H9 (cell line): ENCODE data around the gene DNASE1L2. TPM values are rescaled to one million over a fixed set of nuclear protein-coding genes. Genes with fewer than 3 reads are reported as not detected.

Experiments
- DNase-seq: peaks from one replicate; pipeline ENCODE4 v3.0.0-alpha.2; 2017
- H2AFZ ChIP-seq: one replicate; pipeline ENCODE4 v1.6.1; 2013; ENCODE audit warnings: mild to moderate bottlenecking, low read length, control low read depth, moderate library complexity
- H2AK5ac ChIP-seq: 2 replicates; pipeline ENCODE4 v1.6.1; 2013; ENCODE audit warnings: low read length, control low read depth, mixed read lengths; ENCODE audit not compliant: insufficient read length
- H2BK120ac ChIP-seq: one replicate; pipeline ENCODE4 v1.6.1; 2013; ENCODE audit warnings: low read depth, mild to moderate bottlenecking, low read length, control low read depth, inconsistent platforms; ENCODE audit not compliant: poor library complexity, severe bottlenecking
- H2BK12ac ChIP-seq: 2 replicates; pipeline ENCODE4 v1.6.1; 2013; ENCODE audit warnings: low read length, control low read depth, mixed read lengths, low read depth; ENCODE audit not compliant: insufficient read length
- H2BK15ac ChIP-seq: 2 replicates; pipeline ENCODE4 v1.6.1; 2013; ENCODE audit warnings: low read depth, low read length, control low read depth
- H2BK20ac ChIP-seq: one replicate; pipeline ENCODE4 v1.6.1; 2013; ENCODE audit warnings: low read depth, mild to moderate bottlenecking, low read length, control low read depth, inconsistent platforms; ENCODE audit not compliant: poor library complexity, severe bottlenecking
- H2BK5ac ChIP-seq: 2 replicates; pipeline ENCODE4 v1.6.1; 2013; ENCODE audit warnings: low read length, control low read depth, mixed read lengths; ENCODE audit not compliant: insufficient read length
- H3K14ac ChIP-seq: 2 replicates; pipeline ENCODE4 v1.6.1; 2013; ENCODE audit warnings: low read length, control low read depth; ENCODE audit not compliant: insufficient read depth
- H3K18ac ChIP-seq: 2 replicates; pipeline ENCODE4 v1.6.1; 2013; ENCODE audit warnings: low read depth, mild to moderate bottlenecking, mixed read lengths, low read length, control low read depth; ENCODE audit not compliant: insufficient read length
- H3K23ac ChIP-seq: 2 replicates; pipeline ENCODE4 v1.6.1; 2013; ENCODE audit warnings: low read length, control low read depth, mixed read lengths, low read depth; ENCODE audit not compliant: insufficient read length
- H3K23me2 ChIP-seq: 2 replicates; pipeline ENCODE4 v1.6.1; 2013; ENCODE audit warnings: low read depth, mild to moderate bottlenecking, mixed read lengths, low read length, control low read depth; ENCODE audit not compliant: insufficient read length, poor library complexity, severe bottlenecking
- H3K27ac ChIP-seq: 2 replicates; pipeline ENCODE4 v1.5.1; 2013; ENCODE audit warnings: low read length, control low read depth, mixed read lengths, low read depth; ENCODE audit not compliant: insufficient read length
- H3K27me3 ChIP-seq: 2 replicates; pipeline ENCODE4 v1.6.1; 2013; ENCODE audit warnings: low read length, control low read depth, inconsistent platforms; ENCODE audit not compliant: insufficient read depth
- H3K4ac ChIP-seq: 2 replicates; pipeline ENCODE4 v1.6.1; 2013; ENCODE audit warnings: low read depth, mild to moderate bottlenecking, control low read depth, inconsistent platforms, low read length, moderate library complexity
- H3K4me1 ChIP-seq: 2 replicates; pipeline ENCODE4 v1.6.1; 2013; ENCODE audit warnings: low read length, control low read depth, inconsistent platforms; ENCODE audit not compliant: insufficient read depth
- H3K4me2 ChIP-seq: 2 replicates; pipeline ENCODE4 v1.6.1; 2013; ENCODE audit warnings: low read length, control low read depth, mixed read lengths; ENCODE audit not compliant: insufficient read length, insufficient read depth
- H3K56ac ChIP-seq: 2 replicates; pipeline ENCODE4 v1.6.1; 2013; ENCODE audit warnings: low read depth, mild to moderate bottlenecking, mixed read lengths, low read length, control low read depth; ENCODE audit not compliant: insufficient read length
- H3K79me1 ChIP-seq: 2 replicates; pipeline ENCODE4 v1.6.1; 2013; ENCODE audit warnings: low read depth, mild to moderate bottlenecking, moderate library complexity, low read length, control low read depth, inconsistent platforms; ENCODE audit not compliant: insufficient read depth, poor library complexity, severe bottlenecking
- H3K79me2 ChIP-seq: 2 replicates; pipeline ENCODE4 v1.6.1; 2013; ENCODE audit warnings: low read length, control low read depth, inconsistent platforms; ENCODE audit not compliant: insufficient read depth
- H3K9ac ChIP-seq: 2 replicates; pipeline ENCODE4 v1.6.1; 2013; ENCODE audit warnings: low read length, control low read depth, mixed read lengths; ENCODE audit not compliant: insufficient read length; ENCODE audit errors: extremely low read depth
- H3K9me3 ChIP-seq: one replicate; pipeline ENCODE4 v1.6.1; 2013; ENCODE audit warnings: low read depth, low read length, inconsistent platforms; ENCODE audit not compliant: control insufficient read depth
- H3T11ph ChIP-seq: one replicate; pipeline ENCODE4 v1.6.1; 2013; ENCODE audit warnings: mild to moderate bottlenecking, low read length, control low read depth, inconsistent platforms
- H4K20me1 ChIP-seq: one replicate; pipeline ENCODE4 v1.6.1; 2013; ENCODE audit not compliant: control insufficient read depth, insufficient read length, insufficient read depth
- H4K5ac ChIP-seq: 2 replicates; pipeline ENCODE4 v1.6.1; 2013; ENCODE audit warnings: low read depth, mild to moderate bottlenecking, mixed read lengths, low read length, control low read depth; ENCODE audit not compliant: insufficient read length
- H4K8ac ChIP-seq: replicated peaks from 2 replicates; pipeline ENCODE4 v1.6.1; 2013; ENCODE audit warnings: low read length, control low read depth, mixed read lengths, low read depth; ENCODE audit not compliant: insufficient read length
- H4K91ac ChIP-seq: 2 replicates; pipeline ENCODE4 v1.6.1; 2013; ENCODE audit warnings: low read depth, mild to moderate bottlenecking, moderate library complexity, mixed read lengths, low read length, control low read depth; ENCODE audit not compliant: insufficient read length
- H3K27ac Mint-ChIP-seq, 3 experiments: 2 replicates in 2 of 3; 3 replicates in 1 of 3; pipeline ENCODE4 v1.8.0; 2020 to 2021; ENCODE audit warnings: mixed read lengths in 3 of 3, mild to moderate bottlenecking in 1 of 3, moderate library complexity in 1 of 3
- H3K27me3 Mint-ChIP-seq: 2 replicates; pipeline ENCODE4 v1.8.0; 2021; ENCODE audit warnings: low read depth, mild to moderate bottlenecking, moderate library complexity, mixed read lengths
- H3K36me3 Mint-ChIP-seq, 3 experiments: 2 replicates in 2 of 3; 3 replicates in 1 of 3; pipeline ENCODE4 v1.8.0; 2020 to 2021; ENCODE audit warnings: low read depth in 3 of 3, mixed read lengths in 3 of 3; ENCODE audit not compliant: insufficient read depth in 1 of 3
- H3K4me1 Mint-ChIP-seq, 2 experiments: 2 replicates each; pipeline ENCODE4 v1.8.0; 2020; ENCODE audit warnings: mixed read lengths in 2 of 2
- H3K4me3 Mint-ChIP-seq, 2 experiments: 2 replicates in 1 of 2; 3 replicates in 1 of 2; pipeline ENCODE4 v1.8.0; 2020 to 2021; ENCODE audit warnings: mild to moderate bottlenecking in 2 of 2, mixed read lengths in 2 of 2, moderate library complexity in 1 of 2
- H3K9me3 Mint-ChIP-seq, 2 experiments: 2 replicates in 1 of 2; 3 replicates in 1 of 2; pipeline ENCODE4 v1.8.0; 2020; ENCODE audit warnings: mild to moderate bottlenecking in 2 of 2, mixed read lengths in 2 of 2, moderate library complexity in 1 of 2
- WGBS: extraction: QIAGEN DNeasy Blood & Tissue Kit; methylation state at CpG from one replicate; pipeline ENCODE4 v1.1.7; 2013; ENCODE audit warnings: missing lambda C conversion rate, low lambda C conversion rate, mixed read lengths; ENCODE audit not compliant: insufficient read length; ENCODE audit errors: extremely low coverage; 5-methylcytosine and 5-hydroxymethylcytosine counted together
- total RNA-seq: library from RNA; stranded (reverse); gene quantifications from 2 replicates; pipeline ENCODE4 v1.2.1, GENCODE V29; 2021
- TF ChIP-seq, protein P1 (sequence below): fragments of 200-600 bp; sonication (generic); conservative IDR thresholded peaks from 3 replicates; pipeline ENCODE4 v1.8.0; 2021; ENCODE audit warnings: antibody characterized with exemption, mild to moderate bottlenecking

DNASE1L2 gene
- total RNA-seq, 1 experiment from 2014 or later = 2.5 TPM

DNA sequence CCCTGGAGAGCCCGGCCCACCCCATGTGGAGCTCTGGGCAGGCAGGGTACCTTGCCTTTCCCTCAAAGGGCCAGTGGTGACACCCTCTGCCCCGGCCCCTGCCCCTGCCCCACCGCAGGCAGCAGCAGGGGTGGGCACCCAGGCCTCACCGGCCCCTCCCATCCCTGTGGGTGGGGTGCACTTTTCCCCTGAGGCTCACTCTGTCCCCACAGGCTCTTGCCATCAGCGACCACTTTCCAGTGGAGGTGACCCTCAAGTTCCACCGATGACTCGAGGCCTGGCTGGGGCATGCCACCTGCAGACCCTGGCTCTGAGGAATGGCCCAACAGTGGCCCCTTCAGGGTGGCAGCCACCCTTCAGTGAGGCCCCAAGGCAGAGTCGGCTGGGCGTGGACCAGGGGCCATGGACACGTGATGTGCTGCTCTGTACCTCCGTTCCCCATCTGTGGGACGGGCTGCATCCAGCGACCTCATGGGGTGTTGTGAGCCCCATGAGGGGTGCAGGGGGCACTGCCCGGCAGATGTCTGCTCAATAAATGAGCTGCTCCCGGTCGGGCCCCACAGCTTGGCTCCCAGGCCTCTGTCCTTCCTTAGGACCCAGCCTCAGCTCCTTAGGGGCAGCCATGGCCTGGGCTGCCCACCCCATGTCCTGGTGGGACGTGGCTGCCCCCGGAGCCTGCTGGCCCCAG, 2.0 kb downstream of the DNASE1L2 start:
- no peak overlapping the region for H3K27ac Mint-ChIP-seq
- no peak overlapping the region for H2BK15ac ChIP-seq
- H3K18ac ChIP-seq = no peak overlapping the region
- H3K27ac ChIP-seq = no peak overlapping the region
- H4K20me1 ChIP-seq = no peaks in the 10 kb centered on the region
- H2BK12ac ChIP-seq = no peak overlapping the region
- H3K27me3 ChIP-seq = peaks cover 2% of the 10 kb centered on the region; the same call in 1 of the 2 replicates
- no peak overlapping the region for H2BK5ac ChIP-seq
- H3K9me3 Mint-ChIP-seq = no peaks in the 10 kb centered on the region; a peak in 1 of 5 replicates
- no peak overlapping the region for H3K4me3 Mint-ChIP-seq
- no peak overlapping the region for H2BK120ac ChIP-seq
- H3K79me2 ChIP-seq = no peaks in the 10 kb centered on the region
- H3K36me3 Mint-ChIP-seq = peaks cover 4 to 37% (median 16%) of the 10 kb centered on the region in 3 experiments; a peak in 5 of 7 replicates
- no peak for DNase-seq
- H3K14ac ChIP-seq = no peak overlapping the region
- no peak overlapping the region for H3K23ac ChIP-seq
- H3K4me1 Mint-ChIP-seq = peaks cover 0 to 3% of the 10 kb centered on the region in 2 experiments; a peak in 1 of 4 replicates
- no peak overlapping the region for H4K91ac ChIP-seq
- H3K4me1 ChIP-seq = no peaks in the 10 kb centered on the region
- no peak overlapping the region for H2AFZ ChIP-seq
- no peak overlapping the region for H3K4ac ChIP-seq
- no peak overlapping the region for H4K8ac ChIP-seq
- H3K23me2 ChIP-seq = peaks cover 13% of the 10 kb centered on the region
- no peak overlapping the region for H3K4me2 ChIP-seq
- H3K56ac ChIP-seq = no peak overlapping the region
- WGBS = no CpG with 5 or more reads among the region's 18 CpGs
- no peak overlapping the region for H4K5ac ChIP-seq
- TF ChIP-seq, protein P1, sequence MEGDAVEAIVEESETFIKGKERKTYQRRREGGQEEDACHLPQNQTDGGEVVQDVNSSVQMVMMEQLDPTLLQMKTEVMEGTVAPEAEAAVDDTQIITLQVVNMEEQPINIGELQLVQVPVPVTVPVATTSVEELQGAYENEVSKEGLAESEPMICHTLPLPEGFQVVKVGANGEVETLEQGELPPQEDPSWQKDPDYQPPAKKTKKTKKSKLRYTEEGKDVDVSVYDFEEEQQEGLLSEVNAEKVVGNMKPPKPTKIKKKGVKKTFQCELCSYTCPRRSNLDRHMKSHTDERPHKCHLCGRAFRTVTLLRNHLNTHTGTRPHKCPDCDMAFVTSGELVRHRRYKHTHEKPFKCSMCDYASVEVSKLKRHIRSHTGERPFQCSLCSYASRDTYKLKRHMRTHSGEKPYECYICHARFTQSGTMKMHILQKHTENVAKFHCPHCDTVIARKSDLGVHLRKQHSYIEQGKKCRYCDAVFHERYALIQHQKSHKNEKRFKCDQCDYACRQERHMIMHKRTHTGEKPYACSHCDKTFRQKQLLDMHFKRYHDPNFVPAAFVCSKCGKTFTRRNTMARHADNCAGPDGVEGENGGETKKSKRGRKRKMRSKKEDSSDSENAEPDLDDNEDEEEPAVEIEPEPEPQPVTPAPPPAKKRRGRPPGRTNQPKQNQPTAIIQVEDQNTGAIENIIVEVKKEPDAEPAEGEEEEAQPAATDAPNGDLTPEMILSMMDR = no peak
- no peaks in the 10 kb centered on the region for H3K79me1 ChIP-seq
- no peak overlapping the region for H3T11ph ChIP-seq
- peaks cover 16% of the 10 kb centered on the region for H3K27me3 Mint-ChIP-seq
- H2AK5ac ChIP-seq = no peak overlapping the region
- H3K9ac ChIP-seq = no peak overlapping the region
- H3K9me3 ChIP-seq = no peaks in the 10 kb centered on the region
- H2BK20ac ChIP-seq = no peak overlapping the region
